OCI-LY7 (cell line): Measurements from ENCODE around the gene SWT1. TPM values are rescaled to one million over a fixed set of nuclear protein-coding genes. Genes with fewer than 3 reads are reported as not detected.
"Not testable (repeated sequence)": the region's sequence is repeated elsewhere in the genome, so short reads cannot be mapped to it uniquely, and the experiment has no call there.

Source experiments
- BruUV-seq: library from RNA; stranded (reverse); fragments of 400-500 nt; replicated peaks from 2 replicates; lab custom pipeline; 2021; lab: Mats Ljungman, UMichigan
- CTCF ChIA-PET: fragments of 300-600 bp; sonication (Branson Sonifier 250); formaldehyde crosslinking; loops from one replicate; lab custom pipeline; 2022; ENCODE audit warnings: antibody characterized with exemption; ENCODE audit not compliant: unreplicated experiment; lab: Charles Lee
- POLR2A ChIA-PET: fragments of 300-600 bp; sonication (Branson Sonifier 250); formaldehyde crosslinking; loops from one replicate; lab custom pipeline; 2022; ENCODE audit warnings: antibody characterized with exemption; lab: Charles Lee
- DNase-seq: peaks from one replicate; pipeline ENCODE4 v3.0.0-alpha.2; 2015; ENCODE audit warnings: low spot score
- H2AFZ ChIP-seq: fragments of 200-600 bp; sonication (generic), shearing (Covaris generic); 2 replicates; pipeline ENCODE4 v1.6.1; 2014; ENCODE audit warnings: mild to moderate bottlenecking, antibody characterized with exemption, low read length, moderate library complexity
- H3K27ac ChIP-seq: fragments of 200-600 bp; sonication (generic); 2 replicates; pipeline ENCODE4 v1.5.1; 2014; ENCODE audit warnings: mixed run types, low read depth, mild to moderate bottlenecking, moderate library complexity, low read length, inconsistent platforms; ENCODE audit not compliant: poor library complexity, severe bottlenecking
- H3K36me3 ChIP-seq: fragments of 200-600 bp; sonication (generic); 2 replicates; pipeline ENCODE4 v1.6.1; 2014; ENCODE audit warnings: mild to moderate bottlenecking, antibody characterized with exemption, low read length, moderate library complexity, mixed read lengths; ENCODE audit not compliant: insufficient read depth
- H3K4me1 ChIP-seq: fragments of 200-600 bp; sonication (generic); 2 replicates; pipeline ENCODE4 v1.5.1; 2014; ENCODE audit warnings: mild to moderate bottlenecking, low read length; ENCODE audit not compliant: insufficient read depth, poor library complexity, severe bottlenecking
- H3K4me2 ChIP-seq: fragments of 200-600 bp; sonication (generic); 2 replicates; pipeline ENCODE4 v1.6.1; 2014; ENCODE audit warnings: mild to moderate bottlenecking, low read length
- H3K4me3 ChIP-seq: fragments of 200-600 bp; sonication (generic); 2 replicates; pipeline ENCODE4 v1.5.1; 2014; ENCODE audit warnings: mild to moderate bottlenecking, low read depth, low read length; ENCODE audit not compliant: poor library complexity, severe bottlenecking
- H3K79me2 ChIP-seq: fragments of 200-600 bp; sonication (generic); 2 replicates; pipeline ENCODE4 v1.6.1; 2016; ENCODE audit warnings: low read depth, mild to moderate bottlenecking, low read length, moderate library complexity, mixed read lengths; ENCODE audit not compliant: insufficient read depth
- H3K9me2 ChIP-seq: fragments of 200-600 bp; sonication (generic); 2 replicates; pipeline ENCODE4 v1.6.1; 2016; ENCODE audit warnings: mild to moderate bottlenecking, low read length, mixed read lengths; ENCODE audit not compliant: insufficient read depth
- H3K9me3 ChIP-seq: fragments of 200-600 bp; sonication (generic); 2 replicates; pipeline ENCODE4 v1.6.1; 2014; ENCODE audit warnings: mild to moderate bottlenecking, mixed run types, low read length, mixed read lengths
- H4K20me1 ChIP-seq: fragments of 200-600 bp; sonication (generic); 2 replicates; pipeline ENCODE4 v1.6.1; 2014; ENCODE audit warnings: mild to moderate bottlenecking, antibody characterized with exemption, low read length, moderate library complexity, mixed read lengths; ENCODE audit not compliant: insufficient read depth
- EZH2phosphoT487 ChIP-seq: fragments of 200-600 bp; sonication (generic); IDR thresholded peaks from 2 replicates; pipeline ENCODE4 v1.6.1; 2018; ENCODE audit warnings: low read depth, borderline replicate concordance, mild to moderate bottlenecking, mixed run types, antibody characterized with exemption, low read length, moderate library complexity, mixed read lengths
- intact Hi-C: fragments of 100-400 bp; cut with micrococcal nuclease; formaldehyde crosslinking; loops from one replicate; pipeline ENCODE4 v1.10.0; 2022; ENCODE audit not compliant: unreplicated experiment
- total RNA-seq, 2 experiments: library from RNA; depleted of rRNA in 1 of 2; stranded (reverse); fragments of >200 nt in 1 of 2; shearing (Covaris generic) in 1 of 2; gene quantifications; 2 replicates each; pipeline ENCODE4 v1.2.3, GENCODE V29; 2014 to 2022
- TF ChIP-seq, protein P1 (sequence below): fragments of 200-600 bp; sonication (generic); conservative IDR thresholded peaks from 2 replicates; pipeline ENCODE4 v1.5.1; 2014; ENCODE audit warnings: mild to moderate bottlenecking, antibody characterized with exemption, low read length, moderate library complexity, mixed read lengths

Gene SWT1
- total RNA-seq, 2 experiments from 2014 or later = 2.1 to 2.6 TPM

DNA sequence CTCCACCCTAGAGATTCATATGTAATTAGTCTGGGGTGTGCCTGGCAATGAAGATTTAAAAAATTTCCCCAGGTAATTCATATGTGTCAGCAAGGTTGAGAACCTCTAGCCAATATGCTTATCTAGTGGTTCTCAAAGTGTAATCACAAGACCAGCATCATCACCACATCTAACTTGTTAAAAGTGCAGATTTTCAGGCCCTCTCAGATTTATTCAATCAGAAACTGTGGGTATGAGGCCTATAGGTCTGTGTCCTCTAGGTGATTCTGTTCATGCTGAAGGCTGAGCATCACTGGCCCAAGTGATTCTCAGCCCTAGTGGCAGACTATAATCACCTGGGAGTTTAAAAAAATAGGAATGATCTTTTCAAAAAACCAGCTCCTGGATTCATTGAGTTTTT, 75.9 kb downstream of the SWT1 start:
- Histone ChIP-seq H3K36me3 (no peaks in the 10 kb centered on the region), H3K4me2 (no peak overlapping the region), H3K4me3 (no peak overlapping the region), H3K79me2 (no peaks in the 10 kb centered on the region), H3K9me3 (no peaks in the 10 kb centered on the region), H4K20me1 (no peaks in the 10 kb centered on the region), H3K4me1 (no peaks in the 10 kb centered on the region), H3K27ac (no peak overlapping the region), H3K9me2 (no peaks in the 10 kb centered on the region), H2AFZ (no peak overlapping the region)
- DNase-seq = no peak
- no TSS peak for BruUV-seq
- TF ChIP-seq, protein P1, sequence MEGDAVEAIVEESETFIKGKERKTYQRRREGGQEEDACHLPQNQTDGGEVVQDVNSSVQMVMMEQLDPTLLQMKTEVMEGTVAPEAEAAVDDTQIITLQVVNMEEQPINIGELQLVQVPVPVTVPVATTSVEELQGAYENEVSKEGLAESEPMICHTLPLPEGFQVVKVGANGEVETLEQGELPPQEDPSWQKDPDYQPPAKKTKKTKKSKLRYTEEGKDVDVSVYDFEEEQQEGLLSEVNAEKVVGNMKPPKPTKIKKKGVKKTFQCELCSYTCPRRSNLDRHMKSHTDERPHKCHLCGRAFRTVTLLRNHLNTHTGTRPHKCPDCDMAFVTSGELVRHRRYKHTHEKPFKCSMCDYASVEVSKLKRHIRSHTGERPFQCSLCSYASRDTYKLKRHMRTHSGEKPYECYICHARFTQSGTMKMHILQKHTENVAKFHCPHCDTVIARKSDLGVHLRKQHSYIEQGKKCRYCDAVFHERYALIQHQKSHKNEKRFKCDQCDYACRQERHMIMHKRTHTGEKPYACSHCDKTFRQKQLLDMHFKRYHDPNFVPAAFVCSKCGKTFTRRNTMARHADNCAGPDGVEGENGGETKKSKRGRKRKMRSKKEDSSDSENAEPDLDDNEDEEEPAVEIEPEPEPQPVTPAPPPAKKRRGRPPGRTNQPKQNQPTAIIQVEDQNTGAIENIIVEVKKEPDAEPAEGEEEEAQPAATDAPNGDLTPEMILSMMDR = no peak
- TF ChIP-seq EZH2phosphoT487 = no peak
- CTCF ChIA-PET = no interaction called here
- POLR2A ChIA-PET = no interaction called here
- intact Hi-C loops = no loop called here

DNA sequence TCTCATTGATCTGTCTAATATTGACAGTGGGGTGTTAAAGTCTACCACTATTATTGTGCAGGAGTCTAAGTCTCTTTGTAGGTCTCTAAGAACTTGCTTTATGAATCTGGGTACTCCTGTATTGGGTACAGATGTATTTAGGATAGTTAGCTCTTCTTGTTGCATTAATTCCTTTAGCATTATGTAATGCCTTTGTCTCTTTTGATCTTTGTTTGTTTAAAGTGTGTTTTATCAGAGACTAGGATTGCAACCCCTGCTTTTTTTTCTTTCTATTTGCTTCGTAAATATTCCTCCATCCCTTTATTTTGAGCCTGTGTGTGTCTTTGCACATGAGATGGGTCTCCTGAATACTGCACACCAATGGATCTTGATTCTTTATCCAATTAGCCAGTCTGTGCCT, 77.2 kb downstream of the SWT1 start:
- H3K4me2 ChIP-seq, DNase-seq, H3K9me3 ChIP-seq, H2AFZ ChIP-seq, CTCF ChIA-PET, H3K4me1 ChIP-seq, H4K20me1 ChIP-seq, H3K4me3 ChIP-seq, H3K9me2 ChIP-seq, BruUV-seq, H3K27ac ChIP-seq, H3K36me3 ChIP-seq, H3K79me2 ChIP-seq, intact Hi-C loops: not testable (repeated sequence)
- POLR2A ChIA-PET = interaction anchor here (0.7 to 1.0 kb wide), 2 partner anchors 10 to 238 kb away, joined by 3 read pairs; no protein-coding TSS in a partner anchor

DNA sequence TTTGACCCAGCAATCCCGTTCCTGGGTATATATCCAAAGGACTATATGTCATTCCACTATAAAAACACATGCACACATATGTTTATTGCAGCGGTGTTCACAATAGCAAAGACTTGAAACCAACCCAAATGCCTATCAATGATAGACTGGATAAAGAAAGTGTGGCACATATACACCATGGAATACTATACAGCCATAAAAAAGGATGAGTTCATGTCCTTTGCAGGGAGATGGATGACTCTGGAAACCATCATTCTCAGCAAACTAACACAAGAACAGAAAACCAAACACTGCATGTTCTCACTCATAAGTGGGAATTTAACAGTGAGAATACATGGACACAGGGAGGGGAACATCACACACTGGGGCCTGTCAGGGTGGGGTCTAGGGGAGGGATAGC, 80.2 kb downstream of the SWT1 start:
- not testable (repeated sequence) for H4K20me1 ChIP-seq

DNA sequence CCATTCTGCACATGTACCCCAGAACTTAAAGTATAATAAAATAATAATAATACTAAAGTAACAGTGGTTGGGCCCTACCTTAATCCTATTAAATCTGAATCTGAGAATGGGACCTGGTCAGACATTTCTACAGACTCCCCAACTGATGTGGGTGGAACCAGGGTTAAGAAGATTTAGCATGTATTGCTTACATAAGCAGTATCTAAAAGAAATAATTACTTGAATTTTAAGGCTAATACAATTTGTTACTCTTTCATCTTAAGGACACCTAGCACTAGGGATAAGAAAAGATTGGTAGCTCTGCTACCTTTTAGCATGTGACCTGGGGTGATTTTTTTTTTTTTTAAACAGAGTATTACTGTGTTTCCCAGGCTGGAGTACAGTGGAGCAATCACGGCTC, 80.7 kb downstream of the SWT1 start:
- ChIA-PET CTCF (no interaction called here), POLR2A (interaction anchor here (0.6 to 0.7 kb wide), 2 partner anchors 32 to 291 kb away, joined by 3 read pairs; no protein-coding TSS in a partner anchor)
- no peak for TF ChIP-seq EZH2phosphoT487
- TF ChIP-seq, protein P1 = no peak
- no TSS peak for BruUV-seq
- Histone ChIP-seq H3K9me2 (no peaks in the 10 kb centered on the region), H2AFZ (no peak overlapping the region), H3K36me3 (no peaks in the 10 kb centered on the region), H4K20me1 (no peaks in the 10 kb centered on the region), H3K79me2 (no peaks in the 10 kb centered on the region), H3K4me2 (no peak overlapping the region), H3K4me1 (no peaks in the 10 kb centered on the region), H3K4me3 (no peak overlapping the region), H3K9me3 (no peaks in the 10 kb centered on the region), H3K27ac (no peak overlapping the region)
- DNase-seq = no peak
- intact Hi-C loops = loop anchor here (5.0 kb wide), 1 partner anchor 445 kb away; no protein-coding TSS in a partner anchor

More for the DNA sequence above, 80.2 kb downstream of the SWT1 start:
- BruUV-seq, H3K79me2 ChIP-seq, H3K9me2 ChIP-seq, DNase-seq, H3K4me3 ChIP-seq, H2AFZ ChIP-seq, H3K4me1 ChIP-seq, POLR2A ChIA-PET, CTCF ChIA-PET, H3K4me2 ChIP-seq, H3K9me3 ChIP-seq, H3K36me3 ChIP-seq, H3K27ac ChIP-seq: not testable (repeated sequence)
- intact Hi-C loops = loop anchor here (5.0 kb wide), 1 partner anchor 445 kb away; no protein-coding TSS in a partner anchor
